GM12874 (cell line): ENCODE results near the gene ABHD16B.

Source experiments
- CTCF ChIP-seq: IDR thresholded peaks from 2 replicates; pipeline ENCODE4 v1.5.1; 2011; ENCODE audit warnings: low read depth, mild to moderate bottlenecking, control low read depth, low read length, moderate library complexity; ENCODE audit not compliant: insufficient read depth

The ABHD16B gene

GRCh38 chr20:63886921-63887320, 25.6 kb downstream of the ABHD16B start:
- TF ChIP-seq CTCF, result no peak

- TF ChIP-seq CTCF, result no peak
Measured at GRCh38 chr20:63889241-63890200, 28.2 kb downstream of the ABHD16B start.

- TF ChIP-seq CTCF, result no peak
Measured at GRCh38 chr20:63890201-63890576, 28.9 kb downstream of the ABHD16B start.

- no peak for TF ChIP-seq CTCF
Measured at GRCh38 chr20:63890616-63891015, 29.3 kb downstream of the ABHD16B start.

- no peak for TF ChIP-seq CTCF
Measured at GRCh38 chr20:63891061-63892002, 30.0 kb downstream of the ABHD16B start.

- TF ChIP-seq CTCF, result no peak
Measured at GRCh38 chr20:63892402-63892801, 31.1 kb downstream of the ABHD16B start.

GRCh38 chr20:63893999-63894357, 32.7 kb downstream of the ABHD16B start:
- TF ChIP-seq CTCF, result no peak
